A549 (cell line): ENCODE measurements around the gene RNASE2. TPM values are rescaled to one million over a fixed set of nuclear protein-coding genes. Genes with fewer than 3 reads are reported as not detected.

Source experiments
- ATOH8 ChIP-seq: fragments of 250-450 bp; sonication (Bioruptor Pico); IDR thresholded peaks from 2 replicates; pipeline ENCODE4 v1.5.0; 2020; ENCODE audit warnings: low read depth, mild to moderate bottlenecking, moderate library complexity
- BHLHE40 ChIP-seq: IDR thresholded peaks from 2 replicates; pipeline ENCODE4 v1.6.1; 2012; ENCODE audit warnings: low read depth, low read length, inconsistent platforms
- CEBPB ChIP-seq, 2 experiments: fragments of >200 bp in 1 of 2; sonication (Bioruptor Twin) in 1 of 2; formaldehyde crosslinking in 1 of 2; IDR thresholded peaks; 2 replicates each; pipeline ENCODE4 v1.6.1; 2012 to 2016
- CHD4 ChIP-seq: fragments of 200-600 bp; sonication (generic); IDR thresholded peaks from 2 replicates; pipeline ENCODE4 v1.6.1; 2016; ENCODE audit warnings: antibody characterized with exemption, mild to moderate bottlenecking, borderline replicate concordance
- EHF ChIP-seq: fragments of 250-450 bp; sonication (Bioruptor Pico); IDR thresholded peaks from 2 replicates; pipeline ENCODE4 v1.5.0; 2020; ENCODE audit warnings: mild to moderate bottlenecking
- EHMT2 ChIP-seq: fragments of 200-600 bp; sonication (generic); IDR thresholded peaks from 2 replicates; pipeline ENCODE4 v1.6.1; 2016; ENCODE audit warnings: antibody characterized with exemption, low read depth, mild to moderate bottlenecking, moderate library complexity
- ELK1 ChIP-seq: fragments of 150-350 bp; IDR thresholded peaks from 2 replicates; pipeline ENCODE4 v1.6.1; 2014; ENCODE audit warnings: low read depth, mild to moderate bottlenecking, low read length
- ESRRA ChIP-seq: fragments of 150-350 bp; IDR thresholded peaks from 2 replicates; pipeline ENCODE4 v1.6.1; 2014; ENCODE audit warnings: mild to moderate bottlenecking, low read length, borderline replicate concordance
- FOXS1 ChIP-seq: fragments of 250-450 bp; sonication (Bioruptor Pico); IDR thresholded peaks from 2 replicates; pipeline ENCODE4 v1.5.0; 2020; ENCODE audit warnings: mild to moderate bottlenecking, moderate library complexity
- GATA3 ChIP-seq: IDR thresholded peaks from 2 replicates; pipeline ENCODE4 v1.6.1; 2012; ENCODE audit warnings: borderline replicate concordance
- HDAC2 ChIP-seq: fragments of 200-600 bp; sonication (generic); IDR thresholded peaks from 2 replicates; pipeline ENCODE4 v1.6.1; 2016
- HES2 ChIP-seq: fragments of >200 bp; sonication (Bioruptor Twin); formaldehyde crosslinking; IDR thresholded peaks from 2 replicates; pipeline ENCODE4 v1.6.1; 2016
- HEYL ChIP-seq: fragments of 250-450 bp; sonication (Bioruptor Pico); IDR thresholded peaks from 2 replicates; pipeline ENCODE4 v1.8.0; 2021; ENCODE audit warnings: mild to moderate bottlenecking, moderate library complexity
- HOXB13 ChIP-seq: fragments of 250-450 bp; sonication (Bioruptor Pico); IDR thresholded peaks from 2 replicates; pipeline ENCODE4 v1.5.0; 2020; ENCODE audit warnings: low read depth, mild to moderate bottlenecking, moderate library complexity
- JUN ChIP-seq, 2 experiments: fragments of >200 bp; sonication (Bioruptor Twin); formaldehyde crosslinking; IDR thresholded peaks; 2 replicates in 1 of 2; 3 replicates in 1 of 2; pipeline ENCODE4 v1.6.1; 2016 to 2017
- JUNB ChIP-seq: fragments of >200 bp; sonication (Bioruptor Twin); formaldehyde crosslinking; IDR thresholded peaks from 2 replicates; pipeline ENCODE4 v1.6.1; 2016
- KDM1A ChIP-seq: fragments of 200-600 bp; sonication (generic); IDR thresholded peaks from 2 replicates; pipeline ENCODE4 v1.6.1; 2016; ENCODE audit warnings: low read depth, mild to moderate bottlenecking
- KDM5A ChIP-seq: fragments of 200-600 bp; sonication (generic); IDR thresholded peaks from 2 replicates; pipeline ENCODE4 v1.6.1; 2016; ENCODE audit warnings: antibody characterized with exemption, mild to moderate bottlenecking
- MAFK ChIP-seq: fragments of 450-650 bp; IDR thresholded peaks from 2 replicates; pipeline ENCODE4 v1.6.1; 2014; ENCODE audit not compliant: partially characterized antibody
- MAX ChIP-seq: IDR thresholded peaks from 2 replicates; pipeline ENCODE4 v1.6.1; 2012
- MAZ ChIP-seq: fragments of 150-350 bp; IDR thresholded peaks from 2 replicates; pipeline ENCODE4 v1.6.1; 2014; ENCODE audit warnings: antibody characterized with exemption, low read depth, low read length, borderline replicate concordance
- MYC ChIP-seq: IDR thresholded peaks from 2 replicates; pipeline ENCODE4 v1.6.1; 2012; ENCODE audit warnings: mild to moderate bottlenecking, inconsistent platforms, low read length, improper control_type of control experiment, borderline replicate concordance
- NFE2L2 ChIP-seq: fragments of 150-350 bp; conservative IDR thresholded peaks from 2 replicates; pipeline ENCODE4 v1.6.1; 2014; ENCODE audit warnings: low read length
- NPAS2 ChIP-seq: fragments of 250-450 bp; sonication (Bioruptor Pico); IDR thresholded peaks from 2 replicates; pipeline ENCODE4 v1.8.0; 2022; ENCODE audit warnings: mild to moderate bottlenecking, moderate library complexity, borderline replicate concordance
- NR3C1 ChIP-seq: fragments of >200 bp; sonication (Bioruptor Twin); formaldehyde crosslinking; IDR thresholded peaks from 3 replicates; pipeline ENCODE4 v1.6.1; 2017
- PBX3 ChIP-seq: IDR thresholded peaks from 2 replicates; pipeline ENCODE4 v1.6.1; 2012
- POLR2AphosphoS2 ChIP-seq: conservative IDR thresholded peaks from 2 replicates; pipeline ENCODE4 v1.6.1; 2012; ENCODE audit warnings: low read length, improper control_type of control experiment, inconsistent platforms
- RAD21 ChIP-seq, 2 experiments: fragments of >200 bp in 1 of 2; sonication (Bioruptor Twin) in 1 of 2; formaldehyde crosslinking in 1 of 2; IDR thresholded peaks in 1 of 2; conservative IDR thresholded peaks in 1 of 2; 2 replicates in 1 of 2; 3 replicates in 1 of 2; pipeline ENCODE4 v1.6.1; 2012 to 2018; ENCODE audit warnings: inconsistent platforms in 1 of 2
- RARB ChIP-seq: fragments of 250-450 bp; sonication (Bioruptor Pico); IDR thresholded peaks from 2 replicates; pipeline ENCODE4 v1.8.0; 2021; ENCODE audit warnings: mild to moderate bottlenecking, moderate library complexity
- REST ChIP-seq: fragments of 200-600 bp; sonication (generic); IDR thresholded peaks from 2 replicates; pipeline ENCODE4 v1.6.1; 2016; ENCODE audit warnings: antibody characterized with exemption, mild to moderate bottlenecking, moderate library complexity
- RFX5 ChIP-seq: fragments of 450-650 bp; IDR thresholded peaks from 2 replicates; pipeline ENCODE4 v1.7.1; 2014; ENCODE audit warnings: antibody characterized with exemption, mild to moderate bottlenecking, moderate library complexity
- SMC3 ChIP-seq: fragments of >200 bp; sonication (Bioruptor Twin); formaldehyde crosslinking; IDR thresholded peaks from 3 replicates; pipeline ENCODE4 v1.6.1; 2018; ENCODE audit warnings: inconsistent platforms
- SREBF2 ChIP-seq: fragments of 450-650 bp; IDR thresholded peaks from 2 replicates; pipeline ENCODE4 v1.6.1; 2014; ENCODE audit warnings: mild to moderate bottlenecking, moderate library complexity
- TFCP2L1 ChIP-seq: fragments of 250-450 bp; sonication (Bioruptor Pico); IDR thresholded peaks from 2 replicates; pipeline ENCODE4 v1.5.0; 2021; ENCODE audit warnings: mild to moderate bottlenecking
- USF2 ChIP-seq: fragments of 450-650 bp; IDR thresholded peaks from 2 replicates; pipeline ENCODE4 v1.6.1; 2014; ENCODE audit warnings: antibody characterized with exemption
- ZC3H11A ChIP-seq: fragments of 450-650 bp; IDR thresholded peaks from 2 replicates; pipeline ENCODE4 v1.6.1; 2014; ENCODE audit warnings: antibody characterized with exemption, mild to moderate bottlenecking
- ZNF302 ChIP-seq: fragments of 250-450 bp; sonication (Bioruptor Pico); IDR thresholded peaks from 2 replicates; pipeline ENCODE4 v1.9.0; 2021; ENCODE audit warnings: inconsistent platforms, mild to moderate bottlenecking, moderate library complexity
- polyA plus RNA-seq, 4 experiments: library from polyadenylated mRNA; depleted of rRNA in 3 of 4; stranded (reverse); fragments of >200 nt; fragmentation: RNase III in 1 of 4; extraction: RNeasy Plus Mini Kit Qiagen cat#74134 plus additional on column Dnase treatment in 1 of 4; gene quantifications; 2 replicates in 3 of 4; 3 replicates in 1 of 4; pipeline ENCODE4 v1.2.3, GENCODE V29; 2011 to 2017

The RNASE2 gene
- polyA plus RNA-seq, 2 of the 4 experiments (the other 2 are of a cell fraction) = not detected

- no peak for TF ChIP-seq USF2
- TF ChIP-seq SMC3 = no peak; the same call in 2 of the 3 replicates
- TF ChIP-seq CEBPB (IDR thresholded peaks at IDR 0.05) = no peak
- TF ChIP-seq KDM5A = peak; percentile 96
- no peak for TF ChIP-seq RARB (CRISPR knock-in tag)
- TF ChIP-seq MAZ = no peak
- no peak for TF ChIP-seq ZC3H11A
- no peak for TF ChIP-seq NPAS2
- TF ChIP-seq MAX = peak; percentile 46
- no peak for TF ChIP-seq ATOH8
- no peak for TF ChIP-seq EHMT2
- no peak for TF ChIP-seq BHLHE40
- TF ChIP-seq HOXB13 (CRISPR knock-in tag) = 0 out of 2 replicates have a peak, but pooled peaks have one; percentile 24
- no peak for TF ChIP-seq RFX5
- TF ChIP-seq HDAC2 = no peak
- no peak for TF ChIP-seq ELK1
- no peak for TF ChIP-seq NFE2L2
- no peak for TF ChIP-seq PBX3
- TF ChIP-seq POLR2AphosphoS2 = no peak
- TF ChIP-seq FOXS1 (CRISPR knock-in tag) = no peak
- TF ChIP-seq ESRRA = no peak
- TF ChIP-seq REST = no peak
- TF ChIP-seq EHF (CRISPR knock-in tag) = no peak
- no peak for TF ChIP-seq ZNF302 (CRISPR knock-in tag)
- TF ChIP-seq HES2 = no peak
- no peak for TF ChIP-seq MAFK
- TF ChIP-seq SREBF2 = no peak
- no peak for TF ChIP-seq JUNB
- no peak for TF ChIP-seq CHD4
- peak; percentile 59 to 92; a peak in 4 of 5 replicates for TF ChIP-seq JUN (IDR thresholded peaks at IDR 0.05)
- TF ChIP-seq NR3C1 = no peak
- TF ChIP-seq MYC = no peak
- 0 out of 5 replicates have a peak, but pooled peaks have one; percentile 9 to 13 for TF ChIP-seq RAD21 (conservative IDR thresholded peaks at IDR 0.05 in 1 of 2, IDR thresholded peaks at IDR 0.05 in 1 of 2)
- TF ChIP-seq KDM1A = no peak
- TF ChIP-seq HEYL (CRISPR knock-in tag) = no peak
- no peak for TF ChIP-seq TFCP2L1 (CRISPR knock-in tag)
- no peak for TF ChIP-seq GATA3
Measured at GRCh38 chr14:20989787-20990600, 34.7 kb downstream of the RNASE2 start, which contains the start of gene METTL17 (continued).
